PC-9 (cell line): Measurements from ENCODE around the gene RNU1-1. TPM values are rescaled to one million over a fixed set of nuclear protein-coding genes. Genes with fewer than 3 reads are reported as not detected.
"Not testable (repeated sequence)": the region's sequence is repeated elsewhere in the genome, so short reads cannot be mapped to it uniquely, and the experiment has no call there.

Experiments
- BruUV-seq: library from RNA; stranded (reverse); fragments of 400-500 nt; replicated peaks from 2 replicates; lab custom pipeline; 2021; lab: Mats Ljungman, UMichigan
- CTCF ChIA-PET: fragments of 300-600 bp; sonication (Branson Sonifier 250); formaldehyde crosslinking; loops from one replicate; lab custom pipeline; 2022; ENCODE audit warnings: antibody characterized with exemption; lab: Charles Lee
- POLR2A ChIA-PET: fragments of 300-600 bp; sonication (Branson Sonifier 250); formaldehyde crosslinking; loops from one replicate; lab custom pipeline; 2022; ENCODE audit warnings: antibody characterized with exemption; ENCODE audit not compliant: unreplicated experiment; lab: Charles Lee
- DNase-seq, 2 experiments: peaks; one replicate each; pipeline versions ENCODE4 v3.0.0 to v3.0.0-alpha.2; 2015 to 2022; ENCODE audit warnings: mixed read lengths in 1 of 2
- H2AFZ ChIP-seq: fragments of 200-600 bp; sonication (generic); 2 replicates; pipeline ENCODE4 v1.8.1; 2017; ENCODE audit warnings: antibody characterized with exemption
- H3F3A ChIP-seq: fragments of 200-600 bp; sonication (generic); 2 replicates; pipeline ENCODE4 v1.8.1; 2017; ENCODE audit warnings: antibody characterized with exemption, mild to moderate bottlenecking, low read depth; ENCODE audit not compliant: insufficient read depth
- H3K27ac ChIP-seq: fragments of 200-600 bp; sonication (generic); 2 replicates; pipeline ENCODE4 v1.6.1; 2016; ENCODE audit warnings: mixed run types
- H3K27me3 ChIP-seq: fragments of 200-600 bp; sonication (generic); 2 replicates; pipeline ENCODE4 v1.6.1; 2016; ENCODE audit warnings: low read depth, mixed run types; ENCODE audit not compliant: insufficient read depth
- H3K36me3 ChIP-seq: fragments of 200-600 bp; sonication (generic); 2 replicates; pipeline ENCODE4 v1.6.1; 2016; ENCODE audit warnings: low read depth, mixed run types
- H3K4me1 ChIP-seq: fragments of 200-600 bp; sonication (generic); replicated peaks from 2 replicates; pipeline ENCODE4 v1.6.1; 2016; ENCODE audit warnings: mixed run types; ENCODE audit not compliant: insufficient read depth
- H3K4me2 ChIP-seq: fragments of 200-600 bp; sonication (generic); 2 replicates; pipeline ENCODE4 v1.6.1; 2017; ENCODE audit warnings: mixed run types
- H3K4me3 ChIP-seq: fragments of 200-600 bp; sonication (generic); 2 replicates; pipeline ENCODE4 v1.6.1; 2016; ENCODE audit warnings: mixed run types
- H3K79me2 ChIP-seq: fragments of 200-600 bp; sonication (generic); 2 replicates; pipeline ENCODE4 v1.6.1; 2017; ENCODE audit warnings: low read depth, mixed run types
- H3K9me2 ChIP-seq: fragments of 200-600 bp; sonication (generic); 2 replicates; pipeline ENCODE4 v1.8.1; 2017; ENCODE audit warnings: mild to moderate bottlenecking; ENCODE audit not compliant: insufficient read depth
- H3K9me3 ChIP-seq: fragments of 200-600 bp; sonication (generic); 2 replicates; pipeline ENCODE4 v1.8.1; 2016; ENCODE audit warnings: low read depth; ENCODE audit not compliant: insufficient read depth
- H4K20me1 ChIP-seq: fragments of 200-600 bp; sonication (generic); 2 replicates; pipeline ENCODE4 v1.8.1; 2017; ENCODE audit not compliant: insufficient read depth
- intact Hi-C: fragments of 100-400 bp; cut with micrococcal nuclease; formaldehyde crosslinking; loops from one replicate; pipeline ENCODE4 v1.10.0; 2022; ENCODE audit not compliant: unreplicated experiment
- total RNA-seq: library from RNA; stranded (reverse); gene quantifications from 2 replicates; pipeline ENCODE4 v1.2.3, GENCODE V29; 2021

The RNU1-1 gene
- total RNA-seq, 1 experiment from 2014 or later: 1,333 TPM

- DNase-seq: peak; percentile 65 to 89
- intact Hi-C loops, H3F3A ChIP-seq, H3K9me2 ChIP-seq, H3K4me1 ChIP-seq, H3K79me2 ChIP-seq, H3K27me3 ChIP-seq, H2AFZ ChIP-seq, H3K36me3 ChIP-seq, H3K9me3 ChIP-seq, H4K20me1 ChIP-seq: not testable (repeated sequence)
- BruUV-seq: TSS peak; percentile 99
- H3K4me2 ChIP-seq: peak overlapping the region; percentile 66
- peak overlapping the region; percentile 47; the same call in 1 of the 2 replicates for H3K4me3 ChIP-seq
- ChIA-PET CTCF (interaction anchor here (0.7 kb wide), 1 partner anchor 152 kb away, joined by 4 read pairs; no protein-coding TSS in a partner anchor), POLR2A (interaction anchor here (0.6 to 0.7 kb wide), 9 partner anchors 21 to 833 kb away, joined by 3 to 8 read pairs (median 4); partner anchors contain the start of gene RNU1-2)
- peak overlapping the region; percentile 56 for H3K27ac ChIP-seq
These were observed 526 bp downstream of the RNU1-1 start for GRCh38 chr1:16513412-16514106.

GRCh38 chr1:16512624-16513411 lies 1.3 kb downstream of the RNU1-1 start:
- peak in 1 of 2 experiments; percentile 29 for DNase-seq
- CTCF ChIA-PET, BruUV-seq, H3K79me2 ChIP-seq, H3K4me1 ChIP-seq, H3K27ac ChIP-seq, H3K9me3 ChIP-seq, POLR2A ChIA-PET, H3K36me3 ChIP-seq, H3K9me2 ChIP-seq, H4K20me1 ChIP-seq, H3K27me3 ChIP-seq, intact Hi-C loops, H2AFZ ChIP-seq, H3K4me3 ChIP-seq, H3F3A ChIP-seq: not testable (repeated sequence)
- H3K4me2 ChIP-seq: peak overlapping the region; percentile 34; the same call in 1 of the 2 replicates

DNA sequence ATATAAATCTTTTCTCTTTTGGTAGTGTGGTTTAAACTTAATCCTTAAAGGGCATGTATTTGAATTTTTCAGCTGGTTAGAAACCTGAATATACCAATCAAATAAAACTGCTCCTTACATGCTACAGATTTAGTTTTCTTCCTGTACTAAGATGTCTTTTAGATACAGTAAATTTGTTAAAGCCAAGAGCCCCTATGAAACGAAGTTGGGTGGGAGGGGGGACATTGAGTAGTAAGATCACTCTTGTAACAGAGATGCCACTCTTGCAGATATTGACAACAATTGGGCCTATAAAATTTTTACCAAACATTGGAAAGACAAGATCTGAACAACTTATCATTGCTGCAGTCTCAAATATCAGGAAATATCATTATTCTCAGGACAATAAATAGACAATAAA lies 2.2 kb downstream of the RNU1-1 start:
- H3K79me2 ChIP-seq, H3K4me3 ChIP-seq, POLR2A ChIA-PET, H3K27ac ChIP-seq, H3K4me2 ChIP-seq, H3K27me3 ChIP-seq, H2AFZ ChIP-seq, H3K4me1 ChIP-seq, H4K20me1 ChIP-seq, H3K36me3 ChIP-seq, CTCF ChIA-PET, intact Hi-C loops, H3K9me2 ChIP-seq, DNase-seq, BruUV-seq, H3K9me3 ChIP-seq, H3F3A ChIP-seq: not testable (repeated sequence)

DNA sequence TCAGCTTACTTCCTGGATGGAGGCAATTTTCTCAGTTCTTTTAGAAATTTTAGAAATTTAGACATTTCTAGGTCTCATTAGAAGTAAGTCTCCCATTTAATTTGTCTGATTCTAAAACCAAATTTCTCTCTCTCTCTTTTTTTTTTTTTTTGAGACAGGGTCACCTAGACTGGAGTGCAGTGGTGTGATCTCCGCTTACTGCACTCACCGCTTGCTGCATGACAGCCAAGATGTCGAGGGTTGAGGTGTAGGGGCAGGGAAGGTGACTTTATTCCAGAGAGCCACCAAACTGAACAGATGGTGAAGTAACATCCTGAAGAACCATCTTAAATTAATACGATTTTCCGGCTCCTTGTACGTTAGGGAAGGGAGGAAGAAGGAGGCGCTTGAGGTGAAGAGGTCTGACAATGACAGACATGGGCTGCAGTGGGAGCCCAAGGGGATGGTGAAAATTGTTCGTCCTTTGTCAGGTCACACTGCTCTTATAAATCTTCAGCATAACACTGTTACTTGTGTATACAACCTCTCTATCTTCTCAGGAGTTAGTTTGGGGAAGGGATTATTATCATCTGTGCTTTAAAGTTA lies 5.1 kb downstream of the RNU1-1 start:
- H2AFZ ChIP-seq, H3F3A ChIP-seq, H3K9me3 ChIP-seq, H3K9me2 ChIP-seq, CTCF ChIA-PET, H4K20me1 ChIP-seq, H3K79me2 ChIP-seq, POLR2A ChIA-PET, H3K36me3 ChIP-seq, H3K27ac ChIP-seq, intact Hi-C loops, DNase-seq, H3K27me3 ChIP-seq, H3K4me2 ChIP-seq, BruUV-seq, H3K4me3 ChIP-seq, H3K4me1 ChIP-seq: not testable (repeated sequence)

GRCh38 chr1:16506364-16507136 lies 7.5 kb downstream of the RNU1-1 start:
- H3K4me3 ChIP-seq, CTCF ChIA-PET, intact Hi-C loops, BruUV-seq, H3K4me2 ChIP-seq, H3K27ac ChIP-seq, H3K9me3 ChIP-seq, H3K79me2 ChIP-seq, H3F3A ChIP-seq, H3K9me2 ChIP-seq, H4K20me1 ChIP-seq, DNase-seq, H3K4me1 ChIP-seq, H3K36me3 ChIP-seq, H3K27me3 ChIP-seq, H2AFZ ChIP-seq, POLR2A ChIA-PET: not testable (repeated sequence)

DNA sequence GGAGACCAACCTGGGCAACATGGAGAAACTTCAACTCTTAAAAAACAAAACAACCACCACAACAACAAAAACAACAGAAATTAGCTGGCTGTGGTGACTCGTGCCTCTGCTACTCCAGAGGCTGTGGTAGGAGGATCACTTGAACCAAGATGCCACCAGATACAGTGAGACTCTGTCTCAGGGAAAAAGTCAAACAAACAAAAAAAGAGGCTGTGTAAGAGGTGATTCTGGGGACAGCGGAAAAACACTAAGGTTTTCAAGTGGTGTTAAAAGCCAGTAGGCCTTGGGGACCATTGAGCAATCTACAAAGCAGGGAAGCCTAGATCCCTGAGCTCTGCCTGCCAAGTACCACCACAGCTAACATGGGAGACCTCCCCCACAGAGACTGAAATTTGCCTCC lies 8.2 kb downstream of the RNU1-1 start:
- H3K27ac ChIP-seq, H3K79me2 ChIP-seq, H3K27me3 ChIP-seq, POLR2A ChIA-PET, H3K9me2 ChIP-seq, H3K4me2 ChIP-seq, H3K36me3 ChIP-seq, CTCF ChIA-PET, H4K20me1 ChIP-seq, H3K9me3 ChIP-seq, BruUV-seq, DNase-seq, H3F3A ChIP-seq, intact Hi-C loops, H3K4me1 ChIP-seq, H3K4me3 ChIP-seq, H2AFZ ChIP-seq: not testable (repeated sequence)
